NCI-H446 (cell line): ENCODE data around the gene COX14.
"Not testable (repeated sequence)": the region's sequence is repeated elsewhere in the genome, so short reads cannot be mapped to it uniquely, and the experiment has no call there.

ENCODE experiments used
- DNase-seq, 2 experiments: peaks; one replicate each; lab custom pipeline; 2025; lab: John Stamatoyannopoulos, UW

Gene COX14

DNA sequence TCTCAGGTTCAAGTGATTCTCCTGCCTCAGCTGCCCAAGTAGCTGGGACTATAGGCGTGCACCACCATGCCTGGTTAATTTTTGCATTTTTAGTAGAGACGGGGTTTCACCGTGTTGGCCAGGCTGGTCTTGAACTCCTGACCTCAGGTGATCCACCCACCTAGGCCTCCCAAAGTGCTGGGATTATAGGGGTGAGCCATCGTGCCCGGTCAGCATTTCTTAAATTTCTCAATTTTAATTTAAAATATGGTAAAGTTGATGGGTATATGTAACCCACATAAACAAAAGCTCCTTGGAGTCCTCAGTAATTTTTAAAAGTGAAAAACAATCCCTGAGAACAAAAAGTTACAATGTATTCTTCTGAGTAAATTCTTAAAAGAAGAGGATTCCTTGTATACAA, 42.9 kb downstream of the COX14 start:
- not testable (repeated sequence) for DNase-seq

DNA sequence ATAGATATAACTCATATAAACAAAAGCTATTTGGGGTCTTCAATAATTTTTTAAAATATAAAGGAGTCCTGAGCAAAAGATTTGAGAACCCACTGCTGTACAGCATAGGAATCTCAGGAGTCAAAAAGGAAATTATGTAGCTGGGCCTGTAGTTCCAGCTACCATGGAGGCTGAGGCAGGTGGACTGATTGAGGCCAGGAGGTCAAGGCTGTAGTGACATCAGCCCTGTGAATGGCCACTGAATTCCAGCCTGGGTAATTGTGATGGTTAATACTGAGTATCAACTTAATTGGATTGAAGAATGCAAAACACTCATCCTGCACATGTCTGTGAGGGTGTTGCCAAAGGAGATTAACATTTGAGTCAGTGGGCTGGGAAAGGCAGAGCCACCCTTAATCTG, 44.6 kb downstream of the COX14 start:
- DNase-seq = no peak

DNA sequence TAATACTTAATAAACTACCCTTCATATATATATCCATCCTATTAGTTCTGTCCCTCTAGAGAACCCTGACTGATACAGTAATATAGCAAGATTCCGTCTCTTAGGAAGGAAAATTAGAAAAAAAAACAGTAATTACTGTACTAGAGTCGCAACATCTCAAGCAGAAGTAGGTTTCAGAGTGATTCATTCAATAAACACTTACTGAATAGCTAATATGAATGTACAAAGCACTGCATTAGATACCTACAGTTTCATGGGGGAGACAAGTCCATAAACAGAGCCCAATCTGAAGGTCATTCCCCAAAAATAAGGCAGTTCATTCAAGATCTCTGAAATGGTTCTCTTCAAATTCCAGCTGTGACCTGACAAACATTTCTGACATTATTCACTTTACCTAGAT, 45.2 kb downstream of the COX14 start:
- no peak for DNase-seq

DNA sequence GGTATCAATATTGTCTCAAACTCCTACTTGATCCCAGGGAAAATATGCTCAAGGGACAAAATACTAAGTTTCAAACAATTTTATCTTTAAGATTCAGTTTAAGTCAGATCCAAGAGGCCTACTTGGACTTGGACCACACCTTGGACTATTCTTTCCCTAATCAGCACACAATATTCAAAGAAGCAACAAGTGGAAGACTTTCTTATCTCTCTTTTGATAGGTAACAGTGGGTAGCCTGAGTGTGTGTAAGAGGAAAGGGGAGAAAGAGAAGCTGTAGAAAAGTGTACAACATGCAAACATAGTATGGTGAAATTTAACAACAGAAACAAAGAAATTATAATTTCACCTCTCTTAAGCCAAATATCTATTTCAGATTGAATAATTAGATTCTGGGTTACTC, 48.6 kb downstream of the COX14 start:
- no peak for DNase-seq

DNA sequence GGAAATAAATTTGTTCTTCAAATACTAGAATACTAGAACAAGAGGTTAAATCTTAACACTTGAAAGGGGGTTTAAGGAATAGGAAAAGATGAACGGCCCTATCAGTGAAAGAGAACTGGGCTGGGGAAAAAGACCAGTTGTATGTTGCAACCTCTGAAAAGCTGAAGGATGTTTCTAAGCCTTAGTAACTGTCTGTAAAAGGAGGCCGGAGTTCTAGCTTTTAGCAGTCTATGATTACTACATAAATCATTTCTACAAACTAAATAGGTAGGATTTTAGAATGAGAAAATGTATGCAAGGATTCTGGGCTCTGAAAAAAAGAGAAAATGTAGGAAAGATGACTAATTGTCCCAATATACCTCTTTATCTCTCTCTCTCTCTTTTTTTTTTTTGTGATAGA, 50.2 kb downstream of the COX14 start:
- DNase-seq = no peak

DNA sequence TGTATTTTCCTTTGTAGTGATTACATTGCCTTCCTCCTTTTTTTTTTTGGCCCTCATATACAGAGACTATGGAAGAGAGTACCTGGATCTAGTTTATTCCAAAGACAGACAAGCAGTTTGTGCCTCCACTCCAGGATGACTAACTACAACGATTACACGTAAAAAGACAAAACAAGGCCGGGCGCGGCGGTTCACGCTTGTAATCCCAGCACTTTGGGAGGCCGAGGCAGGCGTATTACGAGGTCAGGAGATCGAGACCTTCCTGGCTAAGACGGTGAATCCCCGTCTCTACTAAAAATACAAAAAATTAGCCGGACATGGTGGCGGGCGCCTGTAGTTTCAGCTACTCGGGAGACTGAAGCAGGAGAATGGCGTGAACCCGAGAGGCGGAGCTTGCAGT, 52.9 kb downstream of the COX14 start:
- DNase-seq = no peak

DNA sequence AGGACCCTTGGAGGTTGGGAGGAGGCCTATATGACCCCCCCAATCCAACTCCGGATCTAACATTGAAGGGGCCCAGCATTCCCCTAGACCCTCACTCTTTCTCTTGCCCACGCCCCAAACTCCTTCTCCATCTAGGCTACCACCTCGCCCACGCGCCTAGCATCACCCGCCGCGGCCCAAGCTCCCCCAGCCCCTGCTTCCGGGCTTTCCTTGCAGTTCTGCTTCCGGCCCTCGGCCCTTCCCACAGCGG, 54.7 kb downstream of the COX14 start:
- no peak for DNase-seq

DNA sequence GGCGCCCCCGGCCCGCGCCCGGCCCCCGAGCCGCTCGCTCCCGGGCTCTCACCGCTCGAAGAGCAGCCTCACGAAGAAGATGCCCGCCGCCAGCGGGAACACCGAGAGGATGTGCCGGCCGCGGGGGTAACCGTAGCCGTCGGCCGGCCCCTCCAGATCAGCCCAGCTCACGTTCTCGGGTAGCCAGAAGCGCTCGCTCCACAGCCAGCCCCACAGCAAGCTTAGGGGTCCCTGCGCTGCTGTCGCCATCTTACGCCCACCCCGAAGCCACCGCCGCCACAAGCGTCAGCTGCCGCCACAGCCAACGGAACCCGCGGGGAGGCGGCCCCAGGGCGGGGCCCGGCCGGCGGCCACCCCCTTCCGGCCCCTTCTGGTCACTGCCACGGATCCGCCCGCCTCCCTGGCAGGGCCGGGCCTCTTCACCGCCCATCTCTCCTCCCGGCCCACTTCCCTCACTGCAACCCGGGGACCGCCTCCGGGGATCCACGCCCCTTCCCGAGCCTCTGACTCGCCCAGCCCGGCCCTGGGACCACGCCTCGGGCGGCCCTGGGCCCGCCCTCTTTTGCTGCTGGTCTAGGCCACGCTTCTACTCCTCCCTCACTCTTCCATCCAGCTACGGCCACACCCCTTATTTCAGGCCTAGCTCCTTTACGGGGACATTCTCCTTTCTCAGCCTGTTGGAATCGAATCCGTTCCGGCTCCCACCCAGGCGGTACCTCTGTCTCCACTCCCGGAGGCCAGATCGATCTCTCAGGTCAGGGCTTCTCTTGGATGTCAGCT, 55.2 kb downstream of the COX14 start, which contains the start of gene CERS5:
CERS5 (minus strand) TSS at position 321 of the 780 bp plus-strand sequence; CDS start at position 249, 72 bp downstream.
- peak; percentile 94 to 97 for DNase-seq
